Fibroblast of the aortic adventitia (primary cell): ENCODE measurements around the gene SCFD1. TPM values are rescaled to one million over a fixed set of nuclear protein-coding genes. Genes with fewer than 3 reads are reported as not detected.

Experiments
- DNase-seq: peaks from one replicate; pipeline ENCODE4 v3.0.0-alpha.2; 2010; ENCODE audit warnings: low read depth
- H3K4me3 ChIP-seq: 2 replicates; pipeline ENCODE4 v1.5.1; 2011; ENCODE audit warnings: low read depth, mild to moderate bottlenecking, control low read depth, low read length, moderate library complexity
- CTCF ChIP-seq: IDR thresholded peaks from 2 replicates; pipeline ENCODE4 v1.5.1; 2011; ENCODE audit warnings: mild to moderate bottlenecking, low read length, control low read depth, inconsistent platforms; ENCODE audit not compliant: insufficient read depth
- total RNA-seq: library from RNA; depleted of rRNA; stranded (reverse); fragments of >200 nt; gene quantifications from 2 replicates; pipeline ENCODE4 v1.2.3, GENCODE V29; 2012; ENCODE audit warnings: low replicate concordance

Gene SCFD1
- total RNA-seq, 1 donor = 125 TPM

- H3K4me3 ChIP-seq = no peak overlapping the region
- no peak for TF ChIP-seq CTCF
- no peak for DNase-seq
Measured at GRCh38 chr14:30691751-30692398, 69.8 kb downstream of the SCFD1 start.

- no peak overlapping the region for H3K4me3 ChIP-seq
- TF ChIP-seq CTCF = no peak
- DNase-seq = no peak
Measured at GRCh38 chr14:30692669-30693068, 70.5 kb downstream of the SCFD1 start.

GRCh38 chr14:30698463-30698862 lies 76.3 kb downstream of the SCFD1 start:
- no peak overlapping the region for H3K4me3 ChIP-seq
- no peak for DNase-seq
- TF ChIP-seq CTCF = no peak

DNA sequence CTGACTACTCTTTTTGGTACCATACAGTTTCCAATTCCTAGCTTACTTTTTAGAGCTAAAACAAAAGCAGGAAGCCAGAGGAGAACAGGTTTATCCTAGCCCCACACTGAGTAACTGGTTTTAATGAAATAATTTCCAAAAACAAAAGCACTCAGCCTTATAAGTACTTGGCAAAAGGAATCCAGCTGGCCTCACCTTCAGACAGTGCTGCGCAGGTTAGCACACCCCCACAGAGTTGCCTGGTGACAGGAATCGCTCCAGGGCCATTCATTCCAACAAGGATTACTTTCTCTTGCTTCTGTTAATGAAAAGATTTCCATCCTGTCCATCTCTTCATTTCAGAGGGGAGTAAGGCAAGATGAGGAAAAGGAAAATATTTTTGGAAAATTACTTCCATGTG lies 84.6 kb downstream of the SCFD1 start:
- H3K4me3 ChIP-seq = no peak overlapping the region
- DNase-seq = no peak
- no peak for TF ChIP-seq CTCF

DNA sequence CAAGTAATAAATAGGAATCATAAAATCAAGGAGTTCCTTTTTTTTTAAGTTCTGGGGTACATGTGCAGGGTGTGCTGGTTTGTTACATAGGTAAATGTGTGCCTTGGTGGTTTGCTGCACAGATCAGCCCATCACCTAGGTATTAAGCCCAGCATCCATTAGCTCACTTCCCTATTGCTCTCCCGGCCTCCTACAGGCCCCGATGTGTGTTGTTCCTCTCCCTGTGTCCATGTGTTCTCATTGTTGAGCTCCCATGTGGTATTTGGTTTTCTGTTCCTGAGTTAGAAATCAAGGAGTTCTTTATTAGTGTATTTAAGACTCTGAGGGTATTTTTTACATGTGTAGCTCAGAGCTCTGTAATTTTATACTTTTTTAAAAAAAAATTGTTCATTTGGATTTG lies 86.0 kb downstream of the SCFD1 start:
- H3K4me3 ChIP-seq = no peak overlapping the region
- no peak for TF ChIP-seq CTCF
- no peak for DNase-seq

GRCh38 chr14:30709201-30709600 lies 87.1 kb downstream of the SCFD1 start:
- H3K4me3 ChIP-seq = no peak overlapping the region
- TF ChIP-seq CTCF = no peak
- no peak for DNase-seq

DNA sequence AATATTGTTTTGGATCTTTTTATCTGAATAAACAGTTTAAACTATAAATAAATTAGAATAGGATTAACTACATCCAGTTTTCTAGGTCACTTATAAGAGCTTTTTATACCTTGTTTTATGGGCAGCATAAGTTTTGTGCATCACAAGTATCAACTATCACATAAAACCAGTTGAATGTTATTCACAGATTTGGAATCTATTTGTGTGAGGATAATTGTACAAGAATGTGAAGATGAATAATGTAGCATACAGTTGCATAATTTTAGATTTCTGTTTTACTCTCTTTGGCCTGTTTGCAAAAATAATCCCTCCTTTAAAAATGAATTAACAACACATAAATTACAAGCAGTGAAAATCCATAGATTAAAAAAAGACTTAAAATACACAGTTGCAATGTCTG lies 88.8 kb downstream of the SCFD1 start:
- peak; percentile 6 for DNase-seq
- no peak overlapping the region for H3K4me3 ChIP-seq
- no peak for TF ChIP-seq CTCF
